Measurements from ENCODE around the gene GABRR2.

Gene GABRR2

DNA sequence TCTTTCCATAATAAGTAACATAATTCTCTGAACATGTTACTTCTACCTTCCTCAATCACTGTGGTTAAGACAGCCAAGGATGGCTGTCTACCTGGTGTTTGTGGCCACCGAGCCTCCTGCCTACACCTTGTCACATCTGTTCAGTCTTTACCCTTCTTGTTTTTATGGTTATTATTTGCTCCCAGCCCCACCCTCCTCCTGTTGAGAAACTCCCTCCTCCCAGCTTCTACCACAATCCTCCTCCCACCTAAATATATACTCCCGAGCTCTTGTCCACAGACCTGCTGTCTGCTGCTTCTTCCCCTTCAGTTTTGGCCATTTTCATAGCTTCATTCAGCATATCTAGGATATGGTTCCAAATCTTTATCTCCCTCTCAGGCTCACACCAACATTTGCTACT, 62.2 kb downstream of the GABRR2 start:
- TF ChIP-seq, protein P1, sequence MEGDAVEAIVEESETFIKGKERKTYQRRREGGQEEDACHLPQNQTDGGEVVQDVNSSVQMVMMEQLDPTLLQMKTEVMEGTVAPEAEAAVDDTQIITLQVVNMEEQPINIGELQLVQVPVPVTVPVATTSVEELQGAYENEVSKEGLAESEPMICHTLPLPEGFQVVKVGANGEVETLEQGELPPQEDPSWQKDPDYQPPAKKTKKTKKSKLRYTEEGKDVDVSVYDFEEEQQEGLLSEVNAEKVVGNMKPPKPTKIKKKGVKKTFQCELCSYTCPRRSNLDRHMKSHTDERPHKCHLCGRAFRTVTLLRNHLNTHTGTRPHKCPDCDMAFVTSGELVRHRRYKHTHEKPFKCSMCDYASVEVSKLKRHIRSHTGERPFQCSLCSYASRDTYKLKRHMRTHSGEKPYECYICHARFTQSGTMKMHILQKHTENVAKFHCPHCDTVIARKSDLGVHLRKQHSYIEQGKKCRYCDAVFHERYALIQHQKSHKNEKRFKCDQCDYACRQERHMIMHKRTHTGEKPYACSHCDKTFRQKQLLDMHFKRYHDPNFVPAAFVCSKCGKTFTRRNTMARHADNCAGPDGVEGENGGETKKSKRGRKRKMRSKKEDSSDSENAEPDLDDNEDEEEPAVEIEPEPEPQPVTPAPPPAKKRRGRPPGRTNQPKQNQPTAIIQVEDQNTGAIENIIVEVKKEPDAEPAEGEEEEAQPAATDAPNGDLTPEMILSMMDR (IDR thresholded peaks at IDR 0.05; ENCODE audit: low read depth, low read length, missing control alignments): no peak
- H3K4me3 ChIP-seq (ENCODE audit: low read depth, low read length): no peak overlapping the region
- no peak for DNase-seq (ENCODE audit: low read depth)

DNA sequence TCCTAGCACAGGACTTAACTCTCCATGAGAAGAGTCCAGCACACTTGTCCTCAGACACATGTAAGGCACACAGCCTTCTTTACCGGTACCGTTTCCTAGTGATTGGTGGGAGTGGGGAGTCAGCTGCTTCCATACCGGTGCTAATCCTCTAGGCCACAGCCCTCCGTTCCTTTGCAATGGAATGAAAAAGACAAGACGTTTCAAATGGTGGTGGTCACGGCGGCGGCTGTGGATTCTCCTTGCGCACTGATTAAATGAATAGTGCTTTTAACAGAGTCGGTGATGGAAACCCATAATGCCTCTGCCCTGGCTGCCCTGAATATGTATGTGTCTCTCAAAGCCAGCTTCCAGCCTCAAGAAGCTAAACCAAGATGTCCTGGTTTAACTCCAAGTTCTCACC, 63.1 kb downstream of the GABRR2 start:
- DNase-seq (ENCODE audit: low read depth): no peak
- TF ChIP-seq, protein P1 (IDR thresholded peaks at IDR 0.05; ENCODE audit: low read depth, low read length, missing control alignments): no peak

DNA sequence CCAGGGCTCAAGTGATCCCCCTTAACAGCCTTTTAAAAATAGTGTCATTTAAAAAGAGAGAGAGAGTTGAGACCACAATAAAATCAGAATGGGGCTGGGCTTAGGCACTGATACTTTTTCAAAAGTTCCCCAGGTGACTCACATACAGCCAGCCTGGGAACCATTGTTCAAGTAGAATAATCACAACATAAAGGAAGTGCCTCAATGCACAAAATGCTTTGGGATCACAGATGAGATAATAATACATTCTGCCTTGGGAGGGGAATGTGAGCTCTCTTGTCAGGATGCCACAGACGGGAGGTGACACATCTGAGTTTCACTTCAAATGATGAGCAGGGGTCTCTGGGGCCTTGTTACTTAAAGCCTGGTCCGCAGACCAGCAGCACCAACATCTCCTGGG, 63.9 kb downstream of the GABRR2 start:
- TF ChIP-seq, protein P1 (IDR thresholded peaks at IDR 0.05; ENCODE audit: low read depth, low read length, missing control alignments): no peak
- DNase-seq (ENCODE audit: low read depth): no peak
- H3K4me3 ChIP-seq (ENCODE audit: low read depth, low read length): no peak overlapping the region

More for the DNA sequence above, 63.1 kb downstream of the GABRR2 start:
- no peak overlapping the region for H3K4me3 ChIP-seq (ENCODE audit: low read depth, low read length)

DNA sequence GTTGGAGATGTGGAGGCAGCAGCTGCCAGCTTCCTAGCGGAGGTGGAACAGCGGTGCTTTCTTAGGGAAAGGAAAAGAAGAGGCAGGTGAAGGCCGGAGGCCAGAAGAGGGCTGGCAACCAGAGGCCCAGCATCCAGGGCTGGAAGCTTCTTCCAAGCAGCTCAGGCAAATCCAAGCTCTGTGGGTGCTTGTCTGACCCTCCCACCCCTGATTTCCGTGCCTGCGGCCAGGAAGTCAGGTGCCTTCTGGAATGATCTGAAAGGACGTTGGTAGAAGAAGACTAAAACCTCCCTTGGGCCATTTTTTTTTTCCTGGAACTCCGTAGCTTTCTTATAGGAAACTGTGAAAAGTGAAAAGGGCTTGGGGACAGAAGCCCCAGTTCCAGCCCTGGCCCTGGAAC, 64.9 kb downstream of the GABRR2 start:
- TF ChIP-seq, protein P1 (IDR thresholded peaks at IDR 0.05; ENCODE audit: low read depth, low read length, missing control alignments): no peak
- H3K4me3 ChIP-seq (ENCODE audit: low read depth, low read length): no peak overlapping the region
- DNase-seq (ENCODE audit: low read depth): no peak

DNA sequence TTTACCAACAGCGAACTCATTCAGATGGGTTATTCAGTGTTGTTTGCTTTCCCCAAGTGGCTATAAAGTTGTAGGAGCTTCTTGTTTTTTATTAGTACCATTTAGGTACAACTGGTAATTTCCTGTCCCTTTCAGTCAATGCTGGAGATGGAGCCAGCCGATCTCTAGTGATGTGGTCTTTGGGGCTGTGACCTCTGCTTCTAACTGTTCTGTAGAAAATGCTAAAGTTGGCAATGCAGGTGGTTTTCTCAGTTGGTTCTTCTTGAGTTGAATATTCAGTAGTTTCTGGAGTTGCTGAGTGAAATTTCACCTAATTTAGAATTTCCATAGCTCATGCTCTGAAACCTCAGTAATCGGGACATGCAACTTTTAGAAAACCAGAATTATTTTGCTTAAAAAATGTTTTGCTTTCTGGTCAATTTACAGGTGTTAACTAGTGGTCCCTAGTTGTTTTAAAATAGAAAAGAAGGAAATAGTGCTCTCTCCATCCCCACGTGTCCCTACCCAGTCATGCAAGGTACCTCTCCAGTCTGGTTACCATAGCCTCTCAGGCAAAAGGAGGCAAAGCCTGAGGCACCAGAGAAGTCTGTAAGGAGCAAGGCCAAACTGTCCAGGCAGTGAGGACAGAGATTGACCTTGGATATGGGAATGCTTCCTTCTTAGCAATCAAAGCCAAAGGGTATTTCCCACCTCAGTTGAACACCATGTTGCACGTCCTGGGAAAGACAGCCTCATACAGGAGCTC, 70.7 kb downstream of the GABRR2 start:
- H3K4me3 ChIP-seq (ENCODE audit: low read depth, low read length): no peak overlapping the region
- TF ChIP-seq, protein P1 (IDR thresholded peaks at IDR 0.05; ENCODE audit: low read depth, low read length, missing control alignments): no peak
- no peak for DNase-seq (ENCODE audit: low read depth)

DNA sequence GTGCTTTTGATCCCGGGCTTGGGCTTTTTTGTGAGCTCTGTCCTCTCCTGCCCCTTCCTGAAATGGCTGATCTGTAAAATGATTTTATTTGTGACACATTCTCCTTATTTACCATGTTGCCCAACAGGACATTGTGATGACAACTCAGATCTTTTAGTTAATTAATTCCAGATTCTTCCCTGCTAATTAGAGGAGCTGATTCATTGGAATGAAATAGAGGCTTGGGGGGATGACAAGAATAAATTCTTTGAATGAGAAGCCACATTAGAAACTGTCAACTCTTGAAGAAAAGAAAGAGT, 71.8 kb downstream of the GABRR2 start:
- TF ChIP-seq, protein P1 (IDR thresholded peaks at IDR 0.05; ENCODE audit: low read depth, low read length, missing control alignments): no peak
- DNase-seq (ENCODE audit: low read depth): no peak
- no peak overlapping the region for H3K4me3 ChIP-seq (ENCODE audit: low read depth, low read length)
